Vagina (tissue), 2 donors: ENCODE results near the gene TAF1L.

Experiments used
- CTCF ChIP-seq, 3 experiments: fragments of 450-650 bp in 2 of 3; fragments of 200-600 bp in 1 of 3; sonication (generic) in 1 of 3; IDR thresholded peaks; one replicate each; pipeline ENCODE4 v1.5.1; 2017 to 2019; ENCODE audit warnings: antibody characterized with exemption in 3 of 3, mild to moderate bottlenecking in 2 of 3, moderate library complexity in 2 of 3
- POLR2A ChIP-seq, 2 donors: fragments of 450-650 bp; IDR thresholded peaks; one replicate each; pipeline ENCODE4 v1.6.1; 2017; ENCODE audit warnings: antibody characterized with exemption in 2 of 2, mild to moderate bottlenecking in 2 of 2, moderate library complexity in 2 of 2
- POLR2AphosphoS5 ChIP-seq, 2 donors: sonication (generic); formaldehyde crosslinking; IDR thresholded peaks; one replicate each; pipeline ENCODE4 v1.9.0; 2017; ENCODE audit warnings: antibody characterized with exemption in 2 of 2, mild to moderate bottlenecking in 2 of 2, low read depth in 1 of 2; ENCODE audit not compliant: insufficient read depth in 1 of 2

- TF ChIP-seq CTCF (IDR thresholded peaks at IDR 0.05) (no peak), POLR2AphosphoS5 (IDR thresholded peaks at IDR 0.05; ENCODE audit: insufficient read depth in 1 of 2, low read depth in 1 of 2) (no peak), POLR2A (IDR thresholded peaks at IDR 0.05) (no peak)
Measured at GRCh38 chr9:32672469-32672868, 37.0 kb upstream of the TAF1L start.
